Sciatic nerve (tissue), 2 donors: ENCODE data around the gene ZNF318. TPM values are rescaled to one million over a fixed set of nuclear protein-coding genes. Genes with fewer than 3 reads are reported as not detected.

ENCODE experiments used
- ATAC-seq: fragments of 200-7000 bp; cut with Tn5 transposase; one replicate; pipeline ENCODE4 v1.9.1; 2020; ENCODE audit warnings: mild to moderate bottlenecking, moderate library complexity
- DNase-seq: peaks from one replicate; pipeline ENCODE4 v3.0.0-alpha.2; 2020; ENCODE audit warnings: low spot score
- intact Hi-C: fragments of 100-400 bp; cut with DNase I; formaldehyde crosslinking; loops from one replicate; pipeline ENCODE4 v1.14.2; 2022
- total RNA-seq: library from RNA; stranded (reverse); fragmentation: NEBNext Ultra II Directional; extraction: Animal tissue kit (Norgen Biotek cat#: 25700); gene quantifications from one replicate; pipeline ENCODE4 v1.2.1, GENCODE V29; 2021
- donor health status: DM: no; HTN: no; CAD: no.
- donor health status: DM: no; HTN: no; CAD: no.

Gene ZNF318
- total RNA-seq, 1 donor from 2014 or later: 26.6 TPM

DNA sequence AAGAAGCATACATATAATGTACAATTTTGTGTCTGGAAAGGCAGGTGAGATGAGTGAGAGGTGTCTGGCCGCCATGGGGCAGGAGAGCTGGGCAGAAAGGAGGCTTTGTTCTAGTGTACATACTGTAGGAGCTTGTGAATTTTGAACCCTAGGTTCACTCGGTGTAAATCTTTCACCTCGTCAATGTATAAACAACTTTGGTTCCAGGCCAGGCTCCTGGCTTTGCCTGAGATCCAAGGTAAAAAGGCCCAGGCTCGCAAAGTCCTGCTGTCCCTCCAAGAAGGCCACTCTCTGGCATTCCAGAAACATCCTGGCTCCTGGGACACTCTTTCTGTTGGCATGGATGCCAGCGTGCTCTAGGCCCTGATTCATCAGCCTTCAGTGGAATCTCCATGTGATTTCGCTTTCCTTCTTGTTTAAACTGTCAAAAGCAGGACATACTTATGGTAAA is 78.5 kb downstream of the ZNF318 start:
- ATAC-seq (no peak), DNase-seq (no peak)
- intact Hi-C loops: no loop called here

GRCh38 chr6:43290339-43290904 is 79.0 kb downstream of the ZNF318 start:
- ATAC-seq: no peak
- DNase-seq: no peak
- intact Hi-C loops: no loop called here

GRCh38 chr6:43287717-43288679 is 81.4 kb downstream of the ZNF318 start:
- intact Hi-C loops: no loop called here

GRCh38 chr6:43286980-43287716 is 82.3 kb downstream of the ZNF318 start:
- ATAC-seq: no peak
- DNase-seq: no peak
- intact Hi-C loops: no loop called here

More at GRCh38 chr6:43287717-43288679, 81.4 kb downstream of the ZNF318 start:
- ATAC-seq (no peak), DNase-seq (no peak)

DNA sequence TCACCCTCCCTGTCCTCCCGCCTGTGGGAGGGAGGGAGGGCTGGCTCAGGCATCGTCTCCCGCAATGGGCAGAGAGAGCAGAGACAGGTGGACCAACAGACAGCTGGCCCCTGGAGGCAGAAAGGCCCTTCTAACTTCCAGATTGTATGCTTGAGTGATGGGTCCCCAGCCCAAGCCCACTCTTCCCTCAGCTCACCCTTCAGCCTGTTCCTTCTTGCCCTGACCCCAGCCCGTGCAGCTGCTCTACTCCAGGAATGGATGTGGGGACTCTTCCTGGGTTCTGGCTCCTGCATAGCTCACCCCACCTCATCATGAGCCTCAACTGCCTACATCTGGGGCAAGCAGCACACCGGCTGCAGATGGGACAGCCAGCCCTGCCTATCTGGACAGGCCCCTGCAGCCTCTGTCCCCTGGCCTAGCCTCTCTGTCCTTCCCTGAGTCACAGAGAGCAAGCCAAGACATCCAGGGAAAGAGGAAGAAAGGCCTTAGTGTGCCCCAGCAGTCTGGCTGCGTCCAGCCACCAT is 82.9 kb downstream of the ZNF318 start:
- DNase-seq (no peak), ATAC-seq (no peak)
- intact Hi-C loops: no loop called here

Other genes with a start within 250 kb of the ZNF318 start
- gene SRF, start 198.4 kb downstream of the ZNF318 start, total RNA-seq: 32.6 TPM
- 42.9 TPM for gene CUL9, start 187.5 kb downstream of the ZNF318 start, total RNA-seq
- gene DNPH1, start 140.2 kb downstream of the ZNF318 start, total RNA-seq: 45.9 TPM
- gene TTBK1, start 126.2 kb downstream of the ZNF318 start, total RNA-seq: 0.04 TPM
- not detected for gene SLC22A7, start 71.4 kb downstream of the ZNF318 start, total RNA-seq
- gene CRIP3, start 60.8 kb downstream of the ZNF318 start, total RNA-seq: 3.8 TPM
- gene ABCC10, start 57.9 kb upstream of the ZNF318 start, total RNA-seq: 31.7 TPM
- 0.45 TPM for gene DLK2, start 85.9 kb upstream of the ZNF318 start, total RNA-seq
- 36.9 TPM for gene TJAP1, start 107.9 kb upstream of the ZNF318 start, total RNA-seq
- 1.2 TPM for gene LRRC73, start 140.7 kb upstream of the ZNF318 start, total RNA-seq
- 66.7 TPM for gene YIPF3, start 147.3 kb upstream of the ZNF318 start, total RNA-seq
- 30.3 TPM for gene POLR1C, start 147.4 kb upstream of the ZNF318 start, total RNA-seq
- 33.5 TPM for gene XPO5, start 206.4 kb upstream of the ZNF318 start, total RNA-seq
- 14.6 TPM for gene POLH, start 206.5 kb upstream of the ZNF318 start, total RNA-seq